HepG2 (cell line): Measurements from ENCODE around the gene NPAS2. TPM values are rescaled to one million over a fixed set of nuclear protein-coding genes. Genes with fewer than 3 reads are reported as not detected.

ENCODE experiments used
- ATAC-seq: fragments of 200-7000 bp; cut with Tn5 transposase; 3 replicates; pipeline ENCODE4 v1.9.1; 2020; ENCODE audit warnings: mild to moderate bottlenecking, moderate library complexity
- BruUV-seq: library from RNA; stranded (reverse); fragments of 400-500 nt; replicated peaks from 2 replicates; lab custom pipeline; 2021; lab: Mats Ljungman, UMichigan
- CTCF ChIA-PET: fragments of 300-600 bp; formaldehyde crosslinking; extraction: SDS; loops from one replicate; lab custom pipeline; 2021; ENCODE audit warnings: low total read pairs, inconsistent platforms, low intra/inter-chr PET ratio; lab: Yijun Ruan, JAX
- POLR2A ChIA-PET: fragments of 350-600 bp; sonication (Branson Sonifier 250); formaldehyde crosslinking; loops from one replicate; lab custom pipeline; 2020; ENCODE audit warnings: antibody characterized with exemption, inconsistent platforms; lab: Yijun Ruan, JAX
- DNase-seq: peaks from one replicate; pipeline ENCODE4 v3.0.0-alpha.2; 2015; ENCODE audit warnings: low spot score
- FAIRE-seq: peaks from 3 replicates; lab custom pipeline; 2011; peaks lifted over from hg19 to GRCh38; lab: Jason Lieb, UNC
- H2AFZ ChIP-seq: one replicate; pipeline ENCODE4 v1.6.1; 2011; ENCODE audit warnings: low read length, inconsistent platforms
- H3K27ac ChIP-seq: fragments of 300-600 bp; 3 replicates; pipeline ENCODE4 v1.8.0; 2011; ENCODE audit warnings: mixed run types, mild to moderate bottlenecking, mixed read lengths, low read length, inconsistent platforms; ENCODE audit not compliant: insufficient read depth; ENCODE audit errors: extremely low read length
- H3K27me3 ChIP-seq, 2 experiments: fragments of 200-600 bp in 1 of 2; 2 replicates in 1 of 2; 3 replicates in 1 of 2; pipeline versions ENCODE4 v1.6.0 to v1.8.0; 2011; ENCODE audit warnings: low read length in 2 of 2, mild to moderate bottlenecking in 2 of 2, moderate library complexity in 2 of 2, inconsistent platforms in 1 of 2; ENCODE audit not compliant: insufficient read depth in 2 of 2, control insufficient read depth in 1 of 2
- H3K36me3 ChIP-seq, 2 experiments: fragments of 200-600 bp in 1 of 2; replicated peaks in 1 of 2; 2 replicates in 1 of 2; 3 replicates in 1 of 2; pipeline versions ENCODE4 v1.5.1 to v1.8.0; 2011; ENCODE audit warnings: low read length in 2 of 2, inconsistent platforms in 1 of 2; ENCODE audit not compliant: insufficient read depth in 2 of 2, control insufficient read depth in 1 of 2
- H3K4me1 ChIP-seq: 2 replicates; pipeline ENCODE4 v1.5.1; 2012; ENCODE audit warnings: low read length, inconsistent platforms; ENCODE audit not compliant: insufficient read depth
- H3K4me2 ChIP-seq: 2 replicates; pipeline ENCODE4 v1.6.0; 2011; ENCODE audit warnings: low read depth, low read length, inconsistent platforms
- H3K4me3 ChIP-seq, 3 experiments: fragments of 200-600 bp in 1 of 3; sonication (generic), shearing (Covaris generic) in 1 of 3; replicated peaks in 1 of 3; 2 replicates each; pipeline ENCODE4 v1.5.1; 2011 to 2016; ENCODE audit warnings: low read length in 3 of 3, inconsistent platforms in 2 of 3, low read depth in 2 of 3, mild to moderate bottlenecking in 2 of 3, control low read depth in 1 of 3, mixed read lengths in 1 of 3; ENCODE audit not compliant: insufficient read depth in 1 of 3
- H3K79me2 ChIP-seq: one replicate; pipeline ENCODE4 v1.6.1; 2011; ENCODE audit warnings: low read length, inconsistent platforms; ENCODE audit not compliant: insufficient read depth
- H3K9ac ChIP-seq: 2 replicates; pipeline ENCODE4 v1.6.0; 2011; ENCODE audit warnings: mild to moderate bottlenecking, low read depth, low read length, inconsistent platforms; ENCODE audit not compliant: insufficient read depth
- H3K9me3 ChIP-seq: 2 replicates; pipeline ENCODE4 v1.5.1; 2012; ENCODE audit warnings: mild to moderate bottlenecking, low read length
- H4K20me1 ChIP-seq: 2 replicates; pipeline ENCODE4 v1.6.0; 2011; ENCODE audit warnings: inconsistent platforms, mild to moderate bottlenecking, low read length, moderate library complexity; ENCODE audit not compliant: insufficient read depth
- CEBPG ChIP-seq: IDR thresholded peaks from 2 replicates; pipeline ENCODE4 v1.6.1; 2016
- DNMT3B ChIP-seq: conservative IDR thresholded peaks from 2 replicates; pipeline ENCODE4 v1.6.1; 2016; ENCODE audit warnings: missing biosample characterization, control low read depth
- DR1 ChIP-seq: sonication (generic); formaldehyde crosslinking; IDR thresholded peaks from 2 replicates; pipeline ENCODE4 v1.8.0; 2021; ENCODE audit warnings: mild to moderate bottlenecking, missing genetic modification reagents, inconsistent platforms
- FOXP1 ChIP-seq, 2 experiments: fragments of 450-650 bp in 1 of 2; IDR thresholded peaks; 2 replicates each; pipeline ENCODE4 v1.6.1; 2017 to 2018; ENCODE audit warnings: antibody characterized with exemption in 1 of 2
- IKZF4 ChIP-seq: sonication (generic); formaldehyde crosslinking; IDR thresholded peaks from 2 replicates; pipeline ENCODE4 v1.5.1; 2020; ENCODE audit warnings: borderline replicate concordance, mild to moderate bottlenecking, low read depth, missing genetic modification reagents; ENCODE audit errors: not compliant biosample characterization
- IRF2 ChIP-seq: IDR thresholded peaks from 2 replicates; pipeline ENCODE4 v1.6.1; 2018; ENCODE audit warnings: missing genetic modification reagents, missing compliant biosample characterization
- PAX8 ChIP-seq: sonication (generic); formaldehyde crosslinking; IDR thresholded peaks from 2 replicates; pipeline ENCODE4 v1.8.0; 2022; ENCODE audit warnings: mild to moderate bottlenecking, missing genetic modification reagents, borderline replicate concordance
- PHF21A ChIP-seq: sonication (generic); formaldehyde crosslinking; IDR thresholded peaks from 2 replicates; pipeline ENCODE4 v1.5.0; 2020; ENCODE audit warnings: mild to moderate bottlenecking, missing genetic modification reagents
- RBFOX2 ChIP-seq: fragments of 200-400 bp; formaldehyde crosslinking; IDR thresholded peaks from 2 replicates; pipeline ENCODE4 v1.6.1; 2017; ENCODE audit warnings: low read depth, mild to moderate bottlenecking, low read length
- TBP ChIP-seq: sonication (generic); formaldehyde crosslinking; IDR thresholded peaks from 2 replicates; pipeline ENCODE4 v1.5.0; 2020; ENCODE audit warnings: missing genetic modification reagents
- ZNF589 ChIP-seq: sonication (generic); formaldehyde crosslinking; conservative IDR thresholded peaks from 2 replicates; pipeline ENCODE4 v1.8.0; 2022; ENCODE audit warnings: mild to moderate bottlenecking, moderate library complexity, missing genetic modification reagents
- ZNF724P ChIP-seq: sonication (generic); formaldehyde crosslinking; IDR thresholded peaks from 2 replicates; pipeline ENCODE4 v1.8.0; 2022; ENCODE audit warnings: missing genetic modification reagents, borderline replicate concordance
- ZNF879 ChIP-seq: sonication (generic); formaldehyde crosslinking; IDR thresholded peaks from 2 replicates; pipeline ENCODE4 v1.8.1; 2023; ENCODE audit warnings: missing genetic modification reagents
- WGBS: methylation state at CpG from one replicate; pipeline ENCODE4 v1.1.6; 2017; ENCODE audit warnings: low lambda C conversion rate; 5-methylcytosine and 5-hydroxymethylcytosine counted together
- in situ Hi-C: cut with HindIII; loops from 2 replicates; pipeline ENCODE4 v1.10.0; 2017; ENCODE audit warnings: low pct_unique_long_range_greater_than_20kb; ENCODE audit not compliant: extremely low pct_ligation_motif_present
- intact Hi-C: fragments of 100-400 bp; cut with micrococcal nuclease; formaldehyde crosslinking; loops from one replicate; pipeline ENCODE4 v1.10.0; 2022; ENCODE audit not compliant: unreplicated experiment
- polyA plus RNA-seq, 8 experiments: library from polyadenylated mRNA; depleted of rRNA in 3 of 8; stranded (reverse) in 7 of 8; unstranded in 1 of 8; fragments of >200 nt; fragmentation: Illumina TruSeq in 4 of 8; extraction: Trizol in 4 of 8; gene quantifications; 2 replicates each; pipeline versions ENCODE4 v1.2.1 to v1.2.3, GENCODE V29; 2011 to 2016; ENCODE audit warnings: low read depth in 4 of 8, missing spikeins in 1 of 8, mixed read lengths in 1 of 8; ENCODE audit not compliant: insufficient read depth in 1 of 8
- total RNA-seq, 5 experiments: library from RNA; depleted of rRNA; stranded (reverse); fragments of >200 nt; fragmentation: Illumina TruSeq; extraction: Trizol; gene quantifications; 2 replicates each; pipeline ENCODE4 v1.2.3, GENCODE V29; 2016; ENCODE audit warnings: low read depth in 1 of 5

NPAS2 gene
- total and polyA plus RNA-seq, 2 of the 13 experiments (the other 11 are each of a cell fraction or from before 2014, with no cell fraction given): 14.8 to 37.5 TPM

DNA sequence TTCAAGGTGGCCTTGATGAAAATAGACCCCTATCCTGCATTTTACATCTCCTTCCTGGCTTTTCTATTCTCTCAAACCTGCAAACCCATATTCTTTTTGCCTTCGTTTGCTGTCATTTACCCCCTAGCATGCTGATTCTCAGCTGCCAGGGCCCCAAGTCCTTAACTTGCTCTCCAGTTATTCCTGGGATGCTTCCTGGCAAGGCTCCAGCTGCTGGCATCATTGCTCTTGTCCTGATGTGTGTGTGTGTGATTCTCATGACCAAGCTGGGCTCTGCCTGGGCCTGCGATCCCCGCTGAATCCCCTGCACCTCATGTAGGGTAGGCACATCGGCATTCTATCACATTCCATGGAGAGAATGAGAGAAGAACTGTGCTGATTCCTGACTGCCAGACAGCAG is 11.9 kb downstream of the NPAS2 start:
- peaks cover 28% of the 10 kb centered on the region for H3K4me1 ChIP-seq
- peaks cover 92% of the 10 kb centered on the region for H3K79me2 ChIP-seq
- intact Hi-C loops: no loop called here
- DNase-seq (no peak), FAIRE-seq (no peak), ATAC-seq (no peak)
- H3K27me3 ChIP-seq: no peaks in the 10 kb centered on the region
- H3K36me3 ChIP-seq: peaks cover 7 to 31% of the 10 kb centered on the region in 2 experiments
- no peak overlapping the region for H3K4me2 ChIP-seq
- H3K9ac ChIP-seq: no peak overlapping the region
- H3K27ac ChIP-seq: no peak overlapping the region
- WGBS: 98% methylated on average over 4 of the region's 4 CpGs
- no TSS peak for BruUV-seq
- POLR2A ChIA-PET: no interaction called here
- TF ChIP-seq DNMT3B (CRISPR knock-in tag) (no peak), RBFOX2 (no peak), DR1 (CRISPR knock-in tag) (no peak), PAX8 (CRISPR knock-in tag) (no peak), PHF21A (CRISPR knock-in tag) (no peak), FOXP1 (IDR thresholded peaks at IDR 0.05) (no peak), FOXP1 (CRISPR knock-in tag; IDR thresholded peaks at IDR 0.05) (no peak), CEBPG (CRISPR knock-in tag) (no peak), ZNF724P (no peak), IKZF4 (CRISPR knock-in tag) (no peak), ZNF589 (CRISPR knock-in tag) (no peak)
- in situ Hi-C loops: no loop called here
- H3K4me3 ChIP-seq: no peak overlapping the region
- no peak overlapping the region for H2AFZ ChIP-seq
- peaks cover 29% of the 10 kb centered on the region for H4K20me1 ChIP-seq
- H3K9me3 ChIP-seq: no peaks in the 10 kb centered on the region
- CTCF ChIA-PET: no interaction called here

DNA sequence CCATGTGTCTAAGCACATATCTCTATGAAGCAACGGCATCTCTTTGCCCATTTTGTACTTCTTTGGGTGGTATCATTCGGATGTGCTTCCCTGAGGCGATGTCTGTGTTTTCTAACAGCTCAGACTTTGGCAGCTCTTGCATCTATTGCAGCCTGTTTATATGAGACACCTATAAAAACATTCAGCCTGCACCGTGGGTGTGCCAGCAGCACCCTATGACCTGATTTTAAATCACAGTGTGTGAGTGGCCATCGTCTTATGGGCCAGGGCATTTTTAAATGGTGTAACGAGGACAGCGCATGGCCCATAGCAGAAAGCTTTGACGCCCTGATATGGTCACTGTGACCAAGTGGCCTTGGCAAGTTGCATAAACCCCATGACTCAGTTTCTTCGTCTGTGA is 12.9 kb downstream of the NPAS2 start:
- Histone ChIP-seq H3K36me3 (peaks cover 7 to 33% of the 10 kb centered on the region in 2 experiments), H4K20me1 (peaks cover 27% of the 10 kb centered on the region), H3K4me3 (no peak overlapping the region), H3K9ac (no peak overlapping the region), H3K9me3 (no peaks in the 10 kb centered on the region), H2AFZ (no peak overlapping the region), H3K4me1 (peaks cover 17% of the 10 kb centered on the region), H3K27me3 (no peaks in the 10 kb centered on the region), H3K4me2 (no peak overlapping the region), H3K79me2 (peaks cover 90% of the 10 kb centered on the region), H3K27ac (no peak overlapping the region)
- no peak for ATAC-seq
- intact Hi-C loops (no loop called here), in situ Hi-C loops (no loop called here)
- CTCF ChIA-PET: no interaction called here
- DNase-seq: no peak
- TF ChIP-seq ZNF879 (CRISPR knock-in tag) (no peak), TBP (CRISPR knock-in tag) (no peak), IRF2 (CRISPR knock-in tag) (no peak)
- no TSS peak for BruUV-seq
- no peak for FAIRE-seq
- POLR2A ChIA-PET: interaction anchor here (1.1 kb wide), 1 partner anchor 169 kb away, joined by 3 read pairs; the partner anchor contains the start of gene RPL31
- 97% methylated on average over 9 of the region's 9 CpGs for WGBS
